A673 (cell line): Measurements from ENCODE around the gene VGLL3. TPM values are rescaled to one million over a fixed set of nuclear protein-coding genes. Genes with fewer than 3 reads are reported as not detected.
A peak's percentile ranks its signal among the peaks of the same experiment; 100 is the strongest.

ENCODE experiments used
- BruUV-seq: library from RNA; stranded (reverse); fragments of 400-500 nt; replicated peaks from 2 replicates; lab custom pipeline; 2021; lab: Mats Ljungman, UMichigan
- CTCF ChIA-PET: fragments of 300-600 bp; sonication (Branson Sonifier 250); formaldehyde crosslinking; loops from one replicate; lab custom pipeline; 2022; ENCODE audit warnings: antibody characterized with exemption; lab: Charles Lee
- POLR2A ChIA-PET: fragments of 300-600 bp; sonication (Branson Sonifier 250); formaldehyde crosslinking; loops from one replicate; lab custom pipeline; 2022; ENCODE audit warnings: antibody characterized with exemption; ENCODE audit not compliant: low non-redundant PET; lab: Charles Lee
- DNase-seq: peaks from one replicate; pipeline ENCODE4 v3.0.0-alpha.2; 2015; ENCODE audit warnings: low spot score
- H3K27ac ChIP-seq: fragments of 200-600 bp; sonication (generic); 2 replicates; pipeline ENCODE4 v1.5.1; 2016; ENCODE audit warnings: mixed run types, low read depth, mild to moderate bottlenecking, mixed read lengths, antibody characterized with exemption, low read length; ENCODE audit not compliant: poor library complexity, severe bottlenecking
- H3K27me3 ChIP-seq: fragments of 200-600 bp; sonication (generic); replicated peaks from 2 replicates; pipeline ENCODE4 v1.6.1; 2017; ENCODE audit warnings: mixed run types, low read depth, mild to moderate bottlenecking, mixed read lengths, antibody characterized with exemption, low read length; ENCODE audit not compliant: insufficient read depth, poor library complexity
- H3K36me3 ChIP-seq: fragments of 200-600 bp; sonication (generic); 2 replicates; pipeline ENCODE4 v1.6.1; 2016; ENCODE audit warnings: mixed run types, mild to moderate bottlenecking, mixed read lengths, antibody characterized with exemption, low read length; ENCODE audit not compliant: insufficient read depth, poor library complexity, severe bottlenecking
- H3K4me1 ChIP-seq: fragments of 200-600 bp; sonication (generic); 2 replicates; pipeline ENCODE4 v1.6.1; 2017; ENCODE audit warnings: mixed run types, mild to moderate bottlenecking, mixed read lengths, antibody characterized with exemption, low read length; ENCODE audit not compliant: insufficient read depth, poor library complexity, severe bottlenecking
- H3K4me3 ChIP-seq: fragments of 200-600 bp; sonication (generic); 2 replicates; pipeline ENCODE4 v1.5.1; 2016; ENCODE audit warnings: low read depth, mixed run types, mild to moderate bottlenecking, mixed read lengths, low read length; ENCODE audit not compliant: poor library complexity, severe bottlenecking
- H3K9me3 ChIP-seq: fragments of 200-600 bp; sonication (generic); 2 replicates; pipeline ENCODE4 v1.6.1; 2016; ENCODE audit warnings: mixed run types, low read depth, mild to moderate bottlenecking, mixed read lengths, antibody characterized with exemption, low read length; ENCODE audit not compliant: poor library complexity, severe bottlenecking
- CTCF ChIP-seq: fragments of 300-800, 200-600 bp; sonication (generic); conservative IDR thresholded peaks from 2 replicates; pipeline ENCODE4 v1.5.1; 2017; ENCODE audit warnings: low read depth, mild to moderate bottlenecking, antibody characterized with exemption, low read length, moderate library complexity, mixed read lengths
- EZH2 ChIP-seq: fragments of 200-600 bp; sonication (generic); IDR thresholded peaks from 2 replicates; pipeline ENCODE4 v1.6.1; 2017; ENCODE audit warnings: borderline replicate concordance, low read depth, mild to moderate bottlenecking, mixed read lengths, antibody characterized with exemption, low read length; ENCODE audit not compliant: poor library complexity, severe bottlenecking
- intact Hi-C: fragments of 100-400 bp; cut with micrococcal nuclease; formaldehyde crosslinking; loops from one replicate; pipeline ENCODE4 v1.10.0; 2022; ENCODE audit not compliant: unreplicated experiment
- total RNA-seq: library from RNA; stranded (reverse); gene quantifications from 2 replicates; pipeline ENCODE4 v1.2.3, GENCODE V29; 2021

Gene VGLL3
- total RNA-seq, 1 experiment from 2014 or later: 26.8 TPM

GRCh38 chr3:87009271-87009670 lies 18.3 kb upstream of the VGLL3 start:
- H3K27ac ChIP-seq: no peak overlapping the region
- intact Hi-C loops: no loop called here
- H3K36me3 ChIP-seq: no peaks in the 10 kb centered on the region
- POLR2A ChIA-PET: no interaction called here
- H3K27me3 ChIP-seq: no peaks in the 10 kb centered on the region
- H3K9me3 ChIP-seq: no peaks in the 10 kb centered on the region
- TF ChIP-seq EZH2 (no peak), CTCF (no peak)
- no TSS peak for BruUV-seq
- H3K4me1 ChIP-seq: no peaks in the 10 kb centered on the region
- no peak overlapping the region for H3K4me3 ChIP-seq
- no peak for DNase-seq
- CTCF ChIA-PET: no interaction called here

- BruUV-seq: no TSS peak
- Histone ChIP-seq H3K4me3 (no peak overlapping the region), H3K4me1 (no peaks in the 10 kb centered on the region), H3K27ac (no peak overlapping the region), H3K9me3 (no peaks in the 10 kb centered on the region), H3K27me3 (no peaks in the 10 kb centered on the region), H3K36me3 (no peaks in the 10 kb centered on the region)
- intact Hi-C loops: no loop called here
- ChIA-PET CTCF (no interaction called here), POLR2A (no interaction called here)
- DNase-seq: peak; percentile 41
- TF ChIP-seq CTCF (peak; percentile 65), EZH2 (no peak)
These were observed 16.0 kb upstream of the VGLL3 start for GRCh38 chr3:87006844-87007439.

GRCh38 chr3:87004883-87005282 lies 13.9 kb upstream of the VGLL3 start:
- no peaks in the 10 kb centered on the region for H3K36me3 ChIP-seq
- DNase-seq: no peak
- BruUV-seq: no TSS peak
- no peaks in the 10 kb centered on the region for H3K9me3 ChIP-seq
- CTCF ChIA-PET: no interaction called here
- TF ChIP-seq CTCF: no peak
- no peak for TF ChIP-seq EZH2
- H3K27me3 ChIP-seq: no peaks in the 10 kb centered on the region
- no peak overlapping the region for H3K27ac ChIP-seq
- intact Hi-C loops: no loop called here
- H3K4me1 ChIP-seq: no peaks in the 10 kb centered on the region
- H3K4me3 ChIP-seq: no peak overlapping the region
- POLR2A ChIA-PET: no interaction called here
